Stomach (tissue), 4 donors: ENCODE data around the gene PPP1R37.

Experiments
- POLR2A ChIP-seq, 4 donors: fragments of 450-650 bp; IDR thresholded peaks; one replicate each; pipeline ENCODE4 v1.6.1; 2016; ENCODE audit warnings: antibody characterized with exemption in 4 of 4, control low read depth in 2 of 4, mild to moderate bottlenecking in 1 of 4, moderate library complexity in 1 of 4
- TF ChIP-seq, protein P1 (sequence below), 7 experiments: fragments of 450-650 bp in 4 of 7; fragments of 200-600 bp in 3 of 7; sonication (generic) in 3 of 7; IDR thresholded peaks; one replicate each; pipeline ENCODE4 v1.5.1; 2016 to 2019; ENCODE audit warnings: antibody characterized with exemption in 7 of 7, control low read depth in 2 of 7, mild to moderate bottlenecking in 1 of 7

DNA sequence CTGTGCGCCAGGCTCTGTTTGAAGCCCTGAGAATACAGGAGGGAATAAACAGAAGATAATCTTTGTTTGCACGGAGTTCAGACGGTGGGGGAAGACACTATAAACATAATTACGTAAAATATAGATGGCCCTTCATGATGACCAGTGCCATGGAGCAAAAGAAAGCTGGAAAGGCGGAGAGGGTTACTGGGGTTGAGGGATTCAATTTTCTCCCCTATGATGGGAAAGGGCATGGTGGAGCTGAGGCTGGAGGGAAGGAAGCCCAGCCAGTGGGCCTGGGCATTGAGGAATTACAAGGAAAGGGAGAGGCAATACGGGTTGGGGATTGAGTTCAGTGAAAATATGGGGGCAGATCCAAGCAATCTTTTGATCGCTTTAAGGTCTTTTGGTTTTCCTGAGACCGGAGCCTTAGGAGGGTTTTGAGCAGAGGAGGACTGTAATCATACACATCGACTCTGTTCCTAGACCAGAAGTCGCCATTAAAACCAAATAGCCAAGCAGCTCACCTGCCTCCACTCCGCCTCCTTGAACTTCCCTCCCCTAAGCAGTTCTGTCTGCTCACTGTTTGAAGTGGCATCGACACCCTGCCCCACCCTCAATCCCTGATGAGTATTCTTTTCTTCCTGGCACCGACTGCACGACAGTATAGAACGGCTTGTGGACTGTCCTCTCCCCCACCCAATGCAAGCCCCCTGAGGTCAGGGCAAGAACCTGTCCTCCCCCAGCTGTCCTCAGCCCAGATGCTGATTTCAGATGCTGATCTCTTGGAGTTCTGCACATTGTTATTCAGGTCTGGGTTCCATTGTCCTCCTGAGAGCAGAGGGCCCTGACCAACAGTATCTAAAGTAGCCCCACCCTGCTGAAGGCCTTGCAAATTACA is 15.9 kb upstream of the PPP1R37 start:
- TF ChIP-seq, protein P1, sequence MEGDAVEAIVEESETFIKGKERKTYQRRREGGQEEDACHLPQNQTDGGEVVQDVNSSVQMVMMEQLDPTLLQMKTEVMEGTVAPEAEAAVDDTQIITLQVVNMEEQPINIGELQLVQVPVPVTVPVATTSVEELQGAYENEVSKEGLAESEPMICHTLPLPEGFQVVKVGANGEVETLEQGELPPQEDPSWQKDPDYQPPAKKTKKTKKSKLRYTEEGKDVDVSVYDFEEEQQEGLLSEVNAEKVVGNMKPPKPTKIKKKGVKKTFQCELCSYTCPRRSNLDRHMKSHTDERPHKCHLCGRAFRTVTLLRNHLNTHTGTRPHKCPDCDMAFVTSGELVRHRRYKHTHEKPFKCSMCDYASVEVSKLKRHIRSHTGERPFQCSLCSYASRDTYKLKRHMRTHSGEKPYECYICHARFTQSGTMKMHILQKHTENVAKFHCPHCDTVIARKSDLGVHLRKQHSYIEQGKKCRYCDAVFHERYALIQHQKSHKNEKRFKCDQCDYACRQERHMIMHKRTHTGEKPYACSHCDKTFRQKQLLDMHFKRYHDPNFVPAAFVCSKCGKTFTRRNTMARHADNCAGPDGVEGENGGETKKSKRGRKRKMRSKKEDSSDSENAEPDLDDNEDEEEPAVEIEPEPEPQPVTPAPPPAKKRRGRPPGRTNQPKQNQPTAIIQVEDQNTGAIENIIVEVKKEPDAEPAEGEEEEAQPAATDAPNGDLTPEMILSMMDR (IDR thresholded peaks at IDR 0.05): no peak
- no peak for TF ChIP-seq POLR2A (IDR thresholded peaks at IDR 0.05)
